ENCODE measurements around the gene PRKAG2.

The PRKAG2 gene

DNA sequence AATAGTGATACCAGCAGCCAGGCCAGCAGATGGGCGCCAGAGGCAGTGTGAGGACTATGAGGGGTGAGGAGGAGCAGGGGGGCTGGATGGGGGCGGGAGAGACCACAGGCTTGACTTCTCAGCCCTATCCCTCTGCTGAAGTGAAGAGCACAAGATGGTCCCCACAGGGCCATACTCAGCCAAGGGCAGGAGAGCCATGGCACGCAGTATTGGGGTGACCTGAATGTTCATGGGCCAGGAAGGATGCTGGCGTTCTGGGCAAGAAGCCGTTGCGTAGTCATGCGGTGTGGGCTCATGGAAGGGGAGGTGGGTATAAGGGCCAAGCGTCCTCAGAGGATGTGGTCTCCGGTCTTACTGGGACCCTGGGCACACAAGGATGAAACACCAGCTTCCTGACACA lies 146.3 kb downstream of the PRKAG2 start:
- Histone ChIP-seq H3K4me1 (ENCODE audit: control insufficient read depth in 1 of 2, insufficient read depth in 1 of 2, low read depth in 1 of 2, low read length in 1 of 2) (no peaks in the 10 kb centered on the region), H3K4me3 (ENCODE audit: low read depth in 1 of 2, low read length in 1 of 2) (no peak overlapping the region), H3K27ac (no peak overlapping the region), H3K27me3 (no peaks in the 10 kb centered on the region), H3K9me3 (no peaks in the 10 kb centered on the region), H3K36me3 (no peaks in the 10 kb centered on the region)
- TF ChIP-seq, protein P1, sequence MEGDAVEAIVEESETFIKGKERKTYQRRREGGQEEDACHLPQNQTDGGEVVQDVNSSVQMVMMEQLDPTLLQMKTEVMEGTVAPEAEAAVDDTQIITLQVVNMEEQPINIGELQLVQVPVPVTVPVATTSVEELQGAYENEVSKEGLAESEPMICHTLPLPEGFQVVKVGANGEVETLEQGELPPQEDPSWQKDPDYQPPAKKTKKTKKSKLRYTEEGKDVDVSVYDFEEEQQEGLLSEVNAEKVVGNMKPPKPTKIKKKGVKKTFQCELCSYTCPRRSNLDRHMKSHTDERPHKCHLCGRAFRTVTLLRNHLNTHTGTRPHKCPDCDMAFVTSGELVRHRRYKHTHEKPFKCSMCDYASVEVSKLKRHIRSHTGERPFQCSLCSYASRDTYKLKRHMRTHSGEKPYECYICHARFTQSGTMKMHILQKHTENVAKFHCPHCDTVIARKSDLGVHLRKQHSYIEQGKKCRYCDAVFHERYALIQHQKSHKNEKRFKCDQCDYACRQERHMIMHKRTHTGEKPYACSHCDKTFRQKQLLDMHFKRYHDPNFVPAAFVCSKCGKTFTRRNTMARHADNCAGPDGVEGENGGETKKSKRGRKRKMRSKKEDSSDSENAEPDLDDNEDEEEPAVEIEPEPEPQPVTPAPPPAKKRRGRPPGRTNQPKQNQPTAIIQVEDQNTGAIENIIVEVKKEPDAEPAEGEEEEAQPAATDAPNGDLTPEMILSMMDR (IDR thresholded peaks at IDR 0.05): no peak

DNA sequence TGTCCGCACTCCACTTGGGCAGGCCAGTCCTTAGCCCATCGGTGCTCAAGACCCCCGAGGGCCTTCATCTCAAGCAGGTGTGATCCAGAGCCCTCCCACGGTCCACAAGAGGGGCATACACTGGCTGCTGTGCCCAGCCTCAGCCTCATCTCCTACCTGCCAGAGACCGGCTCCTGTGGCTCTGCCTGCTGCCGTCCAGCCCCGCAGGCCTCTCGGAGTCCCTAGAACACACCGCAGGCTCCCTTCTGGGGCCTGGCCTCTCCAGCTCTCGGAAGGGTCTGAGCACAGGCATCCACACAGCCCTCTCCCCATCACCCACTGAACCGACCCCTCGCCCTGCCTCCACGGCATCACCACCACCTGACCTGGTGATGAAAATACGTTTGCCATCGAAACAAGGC lies 147.4 kb downstream of the PRKAG2 start:
- Histone ChIP-seq H3K9me3 (no peaks in the 10 kb centered on the region), H3K36me3 (no peaks in the 10 kb centered on the region), H3K4me1 (ENCODE audit: control insufficient read depth in 1 of 2, insufficient read depth in 1 of 2, low read depth in 1 of 2, low read length in 1 of 2) (no peaks in the 10 kb centered on the region), H3K4me3 (ENCODE audit: low read depth in 1 of 2, low read length in 1 of 2) (no peak overlapping the region), H3K27me3 (no peaks in the 10 kb centered on the region), H3K27ac (no peak overlapping the region)
- TF ChIP-seq, protein P1 (IDR thresholded peaks at IDR 0.05): no peak

DNA sequence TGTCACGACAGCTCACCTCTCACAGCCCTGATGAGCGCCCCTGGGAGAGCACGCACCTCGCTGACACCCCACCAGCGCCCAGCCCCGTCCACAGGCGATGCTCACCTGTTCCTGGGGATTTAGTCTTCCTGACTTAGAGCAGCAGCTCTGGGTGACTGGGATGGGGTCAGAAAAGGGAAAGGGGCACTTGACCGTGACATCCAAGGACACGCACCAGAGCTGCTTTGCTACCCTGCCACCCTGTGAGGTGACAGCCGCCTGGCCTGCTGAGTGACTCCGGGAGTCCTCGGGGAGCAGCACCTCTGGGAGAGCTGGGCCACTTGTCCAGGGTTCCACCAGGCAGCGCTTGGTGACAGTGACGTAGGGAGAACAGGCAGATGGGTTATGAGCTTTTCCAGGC lies 148.2 kb downstream of the PRKAG2 start:
- TF ChIP-seq, protein P1 (IDR thresholded peaks at IDR 0.05): no peak
- Histone ChIP-seq H3K4me3 (ENCODE audit: low read depth in 1 of 2, low read length in 1 of 2) (no peak overlapping the region), H3K27ac (no peak overlapping the region), H3K9me3 (no peaks in the 10 kb centered on the region), H3K36me3 (no peaks in the 10 kb centered on the region), H3K27me3 (no peaks in the 10 kb centered on the region), H3K4me1 (ENCODE audit: control insufficient read depth in 1 of 2, insufficient read depth in 1 of 2, low read depth in 1 of 2, low read length in 1 of 2) (no peaks in the 10 kb centered on the region)

DNA sequence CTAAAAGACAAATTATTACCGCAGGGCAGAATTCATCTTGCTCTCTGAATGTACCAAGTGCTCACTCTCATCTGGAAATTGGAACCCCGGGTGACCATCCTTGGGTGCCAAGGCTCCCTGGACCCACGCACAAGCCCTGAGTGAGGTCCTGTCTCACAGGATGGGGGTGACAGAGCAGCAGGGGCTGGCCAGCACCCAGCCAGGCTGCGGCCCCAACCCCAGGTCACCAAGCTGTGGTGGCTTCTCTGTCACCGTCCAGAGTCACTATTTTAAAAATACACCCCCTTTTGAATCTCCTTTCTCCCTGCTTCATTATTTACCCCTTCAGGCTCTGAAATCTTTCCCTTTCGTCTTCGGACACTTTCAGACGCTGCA lies 148.6 kb downstream of the PRKAG2 start:
- Histone ChIP-seq H3K27me3 (no peaks in the 10 kb centered on the region), H3K36me3 (no peaks in the 10 kb centered on the region), H3K4me1 (ENCODE audit: control insufficient read depth in 1 of 2, insufficient read depth in 1 of 2, low read depth in 1 of 2, low read length in 1 of 2) (no peaks in the 10 kb centered on the region), H3K4me3 (ENCODE audit: low read depth in 1 of 2, low read length in 1 of 2) (no peak overlapping the region), H3K9me3 (no peaks in the 10 kb centered on the region), H3K27ac (no peak overlapping the region)
- TF ChIP-seq, protein P1 (IDR thresholded peaks at IDR 0.05): no peak

DNA sequence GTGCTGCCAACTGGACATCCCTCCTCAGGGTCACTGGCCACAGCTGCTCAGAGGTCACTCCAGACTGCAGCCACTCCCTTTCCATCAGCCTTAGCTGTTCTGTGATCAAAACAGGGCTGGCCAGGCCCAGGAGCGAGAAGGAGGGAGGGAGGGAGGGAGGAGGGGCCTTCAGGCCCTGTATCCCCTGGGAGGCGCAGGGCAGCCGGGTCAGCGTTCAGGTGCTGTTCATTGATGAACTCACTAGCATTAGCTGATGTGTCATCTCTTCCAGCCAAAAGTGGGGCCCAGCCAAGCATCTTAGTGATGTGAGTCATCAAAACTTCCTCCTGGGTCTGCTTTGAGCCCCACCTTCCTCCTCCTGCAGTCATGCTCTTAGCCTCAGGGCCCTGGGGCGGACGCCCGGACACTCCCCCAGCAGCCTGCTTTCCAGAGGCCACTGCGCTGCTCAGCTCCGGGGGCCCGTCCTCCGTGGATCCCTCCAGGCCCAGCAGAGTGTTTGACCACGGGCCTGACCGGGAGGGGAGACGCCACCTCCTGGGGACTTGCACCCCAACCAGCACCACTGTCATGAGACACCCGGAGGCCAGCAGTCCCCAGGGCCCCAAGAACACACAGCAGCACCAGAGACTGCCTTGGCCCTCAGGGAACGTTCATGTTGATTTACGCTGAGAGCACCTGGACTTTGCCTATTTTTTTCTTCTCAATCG lies 149.2 kb downstream of the PRKAG2 start:
- H3K27ac ChIP-seq: no peak overlapping the region
- no peaks in the 10 kb centered on the region for H3K4me1 ChIP-seq (ENCODE audit: control insufficient read depth in 1 of 2, insufficient read depth in 1 of 2, low read depth in 1 of 2, low read length in 1 of 2)
- TF ChIP-seq, protein P1 (IDR thresholded peaks at IDR 0.05): no peak
- no peaks in the 10 kb centered on the region for H3K36me3 ChIP-seq
- no peak overlapping the region for H3K4me3 ChIP-seq (ENCODE audit: low read depth in 1 of 2, low read length in 1 of 2)
- H3K9me3 ChIP-seq: no peaks in the 10 kb centered on the region
- no peaks in the 10 kb centered on the region for H3K27me3 ChIP-seq

All from neutrophil (primary cell).